ENCODE data around the gene CD207. TPM values are rescaled to one million over a fixed set of nuclear protein-coding genes. Genes with fewer than 3 reads are reported as not detected.

The CD207 gene
- polyA plus RNA-seq, 3 donors = 0.05 TPM; not detected in 2

- H3K27ac Mint-ChIP-seq = no peak overlapping the region
- H3K9ac ChIP-seq (ENCODE audit: insufficient read depth, low read length, poor library complexity, severe bottlenecking) = no peak overlapping the region
- H3K4me1 Mint-ChIP-seq = no peaks in the 10 kb centered on the region
- WGBS (ENCODE audit: insufficient coverage) = 100% methylated on average over 2 of the region's 5 CpGs
- H3K4me1 ChIP-seq (ENCODE audit: control insufficient read depth in 1 of 2, insufficient read depth in 2 of 2, low read length in 2 of 2) = peaks cover 0 to 4% of the 10 kb centered on the region in 2 donors
- H2AFZ ChIP-seq (ENCODE audit: insufficient read depth, low read depth, low read length, poor library complexity, severe bottlenecking) = no peak overlapping the region
- no peak overlapping the region for H3K27ac ChIP-seq (ENCODE audit: low read depth in 1 of 2, low read length in 2 of 2)
- no peaks in the 10 kb centered on the region for H3K36me3 ChIP-seq (replicated peaks in 1 of 2; ENCODE audit: control insufficient read depth in 1 of 2, insufficient read depth in 2 of 2, low read length in 2 of 2)
- H4K20me1 ChIP-seq (ENCODE audit: insufficient read depth, low read length) = no peaks in the 10 kb centered on the region
- H3K9me3 ChIP-seq (replicated peaks in 1 of 2; ENCODE audit: control insufficient read depth in 1 of 2, insufficient read depth in 1 of 2, low read length in 2 of 2) = no peaks in the 10 kb centered on the region
- no peak overlapping the region for H3K4me3 ChIP-seq (replicated peaks in 1 of 3; ENCODE audit: low read depth in 2 of 3, low read length in 3 of 3)
- DNase-seq = no peak
- H3K27me3 ChIP-seq (ENCODE audit: control insufficient read depth in 2 of 2, insufficient read depth in 2 of 2, low read length in 2 of 2) = no peaks in the 10 kb centered on the region
- no peaks in the 10 kb centered on the region for H3K79me2 ChIP-seq (ENCODE audit: insufficient read depth, low read length)
- H3K36me3 Mint-ChIP-seq = no peaks in the 10 kb centered on the region
- intact Hi-C loops (cut with micrococcal nuclease) = no loop called here
- H3K9me3 Mint-ChIP-seq = peaks cover 0 to 2% (median 0%) of the 10 kb centered on the region in 7 donors
- H3K4me3 Mint-ChIP-seq = no peak overlapping the region
- peaks cover 9 to 32% (median 20%) of the 10 kb centered on the region in 3 donors for H3K27me3 Mint-ChIP-seq (ENCODE audit: low read depth in 3 of 3)
- no peak overlapping the region for H3K4me2 ChIP-seq (replicated peaks; ENCODE audit: extremely low read depth, low read length, poor library complexity, severe bottlenecking)
- no peak for TF ChIP-seq CTCF (IDR thresholded peaks at IDR 0.05)
Measured at GRCh38 chr2:70816726-70817125, 18.9 kb downstream of the CD207 start.

GRCh38 chr2:70808983-70809958 is 26.3 kb downstream of the CD207 start:
- TF ChIP-seq CTCF (IDR thresholded peaks at IDR 0.05) = no peak
- H3K27me3 Mint-ChIP-seq (ENCODE audit: low read depth in 3 of 3) = peaks cover 12 to 20% (median 13%) of the 10 kb centered on the region in 3 donors
- intact Hi-C loops (cut with micrococcal nuclease) = no loop called here
- no peaks in the 10 kb centered on the region for H3K36me3 Mint-ChIP-seq
- Histone ChIP-seq H3K9ac (ENCODE audit: insufficient read depth, low read length, poor library complexity, severe bottlenecking) (no peak overlapping the region), H2AFZ (ENCODE audit: insufficient read depth, low read depth, low read length, poor library complexity, severe bottlenecking) (no peak overlapping the region), H4K20me1 (ENCODE audit: insufficient read depth, low read length) (no peaks in the 10 kb centered on the region), H3K4me2 (replicated peaks; ENCODE audit: extremely low read depth, low read length, poor library complexity, severe bottlenecking) (no peak overlapping the region), H3K4me1 (ENCODE audit: control insufficient read depth in 1 of 2, insufficient read depth in 2 of 2, low read length in 2 of 2) (no peaks in the 10 kb centered on the region), H3K9me3 (replicated peaks in 1 of 2; ENCODE audit: control insufficient read depth in 1 of 2, insufficient read depth in 1 of 2, low read length in 2 of 2) (no peaks in the 10 kb centered on the region), H3K27me3 (ENCODE audit: control insufficient read depth in 2 of 2, insufficient read depth in 2 of 2, low read length in 2 of 2) (no peaks in the 10 kb centered on the region), H3K36me3 (replicated peaks in 1 of 2; ENCODE audit: control insufficient read depth in 1 of 2, insufficient read depth in 2 of 2, low read length in 2 of 2) (no peaks in the 10 kb centered on the region), H3K79me2 (ENCODE audit: insufficient read depth, low read length) (no peaks in the 10 kb centered on the region), H3K4me3 (replicated peaks in 1 of 3; ENCODE audit: low read depth in 2 of 3, low read length in 3 of 3) (no peak overlapping the region), H3K27ac (ENCODE audit: low read depth in 1 of 2, low read length in 2 of 2) (no peak overlapping the region)
- no peak overlapping the region for H3K4me3 Mint-ChIP-seq
- WGBS (ENCODE audit: insufficient coverage) = 89% methylated on average over 7 of the region's 12 CpGs
- H3K9me3 Mint-ChIP-seq = peaks cover 0 to 9% (median 6%) of the 10 kb centered on the region in 7 donors
- H3K27ac Mint-ChIP-seq = no peak overlapping the region
- peaks cover 1% of the 10 kb centered on the region for H3K4me1 Mint-ChIP-seq
- no peak for DNase-seq
